Ovary (tissue), 3 donors: Measurements from ENCODE around the gene RANBP17.

Experiments
- CTCF ChIP-seq, 3 donors: fragments of 450-650 bp in 2 of 3; fragments of 200-600 bp in 1 of 3; IDR thresholded peaks; one replicate each; pipeline versions ENCODE4 v1.5.1 to v1.8.0; 2016 to 2022; ENCODE audit warnings: antibody characterized with exemption in 3 of 3, mild to moderate bottlenecking in 1 of 3
- EP300 ChIP-seq: sonication (generic); formaldehyde crosslinking; IDR thresholded peaks from one replicate; pipeline ENCODE4 v1.6.1; 2017; ENCODE audit warnings: antibody characterized with exemption
- POLR2A ChIP-seq: fragments of 450-650 bp; IDR thresholded peaks from one replicate; pipeline ENCODE4 v1.6.1; 2017; ENCODE audit warnings: antibody characterized with exemption, mild to moderate bottlenecking, moderate library complexity
- donor health status: DM: no; HTN: no; CAD: no.

GRCh38 chr5:171120986-171121622 lies 259.3 kb downstream of the RANBP17 start:
- TF ChIP-seq CTCF (IDR thresholded peaks at IDR 0.05) (no peak), POLR2A (no peak), EP300 (no peak)
